Naive thymus-derived CD8-positive, alpha-beta T cell (primary cell): ENCODE measurements around the gene SLC22A7. TPM values are rescaled to one million over a fixed set of nuclear protein-coding genes. Genes with fewer than 3 reads are reported as not detected.

Experiments
- ATAC-seq, 2 donors: fragments of 150-1000 bp; cut with Tn5 transposase in 1 of 2; sonication (Bioruptor Pico), chemical (Tn5 transposase) in 1 of 2; 1 replicate in 1 of 2; 2 replicates in 1 of 2; pipeline ENCODE4 v1.10.0; 2021; ENCODE audit warnings: mild to moderate bottlenecking in 2 of 2, moderate library complexity in 2 of 2
- POLR2A ChIA-PET: fragments of 350-600 bp; sonication (Branson Sonifier 250); formaldehyde crosslinking; loops from one replicate; lab custom pipeline; 2021; ENCODE audit warnings: antibody characterized with exemption; lab: Charles Lee
- DNase-seq, 10 donors: peaks; one replicate each; pipeline versions ENCODE4 v3.0.0 to v3.0.0-alpha.2; 2020 to 2022
- H3K27ac Mint-ChIP-seq, 10 donors: one replicate each; pipeline ENCODE4 v1.8.0; 2020 to 2022; ENCODE audit warnings: mild to moderate bottlenecking in 10 of 10, mixed read lengths in 10 of 10, moderate library complexity in 4 of 10, inconsistent platforms in 1 of 10
- H3K27me3 Mint-ChIP-seq, 5 donors: one replicate each; pipeline ENCODE4 v1.8.0; 2021 to 2022; ENCODE audit warnings: mixed read lengths in 5 of 5
- H3K36me3 Mint-ChIP-seq, 3 donors: one replicate each; pipeline ENCODE4 v1.8.0; 2020 to 2022; ENCODE audit warnings: mixed read lengths in 3 of 3, mild to moderate bottlenecking in 2 of 3, inconsistent platforms in 1 of 3
- H3K4me1 Mint-ChIP-seq, 4 donors: one replicate each; pipeline ENCODE4 v1.8.0; 2021 to 2022; ENCODE audit warnings: mixed read lengths in 4 of 4
- H3K4me3 Mint-ChIP-seq, 10 donors: one replicate each; pipeline ENCODE4 v1.8.0; 2020 to 2022; ENCODE audit warnings: mild to moderate bottlenecking in 10 of 10, mixed read lengths in 10 of 10, moderate library complexity in 6 of 10, inconsistent platforms in 1 of 10
- H3K9me3 Mint-ChIP-seq, 9 donors: one replicate each; pipeline ENCODE4 v1.8.0; 2020 to 2022; ENCODE audit warnings: mixed read lengths in 9 of 9, mild to moderate bottlenecking in 3 of 9, inconsistent platforms in 1 of 9, moderate library complexity in 1 of 9
- polyA plus RNA-seq, 3 donors: library from polyadenylated mRNA; unstranded; fragments of 300-500 nt; fragmentation: Illumina TruSeq; gene quantifications; one replicate each; pipeline ENCODE4 v1.2.3, GENCODE V29; 2021
- total RNA-seq, 8 experiments: library from RNA in 2 of 8; stranded (reverse) in 2 of 8; gene quantifications; one replicate each; pipeline ENCODE4 v1.2.3 and lab custom pipeline; 2021 to 2026

The SLC22A7 gene, protein sequence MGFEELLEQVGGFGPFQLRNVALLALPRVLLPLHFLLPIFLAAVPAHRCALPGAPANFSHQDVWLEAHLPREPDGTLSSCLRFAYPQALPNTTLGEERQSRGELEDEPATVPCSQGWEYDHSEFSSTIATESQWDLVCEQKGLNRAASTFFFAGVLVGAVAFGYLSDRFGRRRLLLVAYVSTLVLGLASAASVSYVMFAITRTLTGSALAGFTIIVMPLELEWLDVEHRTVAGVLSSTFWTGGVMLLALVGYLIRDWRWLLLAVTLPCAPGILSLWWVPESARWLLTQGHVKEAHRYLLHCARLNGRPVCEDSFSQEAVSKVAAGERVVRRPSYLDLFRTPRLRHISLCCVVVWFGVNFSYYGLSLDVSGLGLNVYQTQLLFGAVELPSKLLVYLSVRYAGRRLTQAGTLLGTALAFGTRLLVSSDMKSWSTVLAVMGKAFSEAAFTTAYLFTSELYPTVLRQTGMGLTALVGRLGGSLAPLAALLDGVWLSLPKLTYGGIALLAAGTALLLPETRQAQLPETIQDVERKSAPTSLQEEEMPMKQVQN
- total RNA-seq (not detected), polyA plus RNA-seq (not detected), total RNA-seq (lab: John Stamatoyannopoulos, UW) (0 reads per million in 6 experiments)

DNA sequence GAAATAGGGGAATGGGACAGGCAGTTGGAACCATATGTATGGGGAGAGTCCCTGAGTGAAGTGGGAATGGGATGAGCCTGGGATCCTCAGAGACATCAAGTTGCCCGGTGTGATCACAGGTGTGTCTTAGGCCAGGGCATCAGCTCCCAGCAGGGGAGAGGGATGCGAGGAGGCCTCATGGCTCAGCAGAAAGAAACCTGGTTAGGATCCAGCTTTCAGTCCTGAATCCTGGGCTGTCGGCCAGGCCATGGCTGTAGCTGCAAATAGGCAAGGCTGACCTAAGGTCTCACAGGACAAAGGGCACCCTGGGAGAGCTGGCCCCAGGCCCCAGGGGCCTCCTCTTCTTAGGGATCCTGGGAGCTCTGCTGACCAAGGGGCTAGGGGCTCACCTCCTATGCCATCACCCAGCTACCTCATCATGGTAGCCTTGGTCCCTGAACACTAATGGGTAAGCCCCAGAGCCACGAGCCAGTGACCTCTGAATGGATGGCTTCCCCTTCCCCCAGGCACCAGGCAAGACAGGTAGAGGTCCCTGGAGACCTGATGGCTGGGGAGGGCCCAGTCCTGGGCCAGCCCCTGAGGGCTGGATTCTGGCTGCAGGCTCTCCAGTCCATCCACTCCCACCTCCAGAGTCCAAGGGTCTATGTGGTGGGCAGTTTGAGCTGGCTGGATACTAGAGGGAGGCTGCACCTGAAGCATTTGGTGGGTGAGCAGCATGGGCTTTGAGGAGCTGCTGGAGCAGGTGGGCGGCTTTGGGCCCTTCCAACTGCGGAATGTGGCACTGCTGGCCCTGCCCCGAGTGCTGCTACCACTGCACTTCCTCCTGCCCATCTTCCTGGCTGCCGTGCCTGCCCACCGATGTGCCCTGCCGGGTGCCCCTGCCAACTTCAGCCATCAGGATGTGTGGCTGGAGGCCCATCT, at the start of gene SLC22A7:
TSS of gene SLC22A7 (plus strand) at position 617 of the 921 bp plus-strand sequence. CDS start at position 716, 99 bp downstream.
- Mint-ChIP-seq H3K9me3 (no peaks in the 10 kb centered on the region), H3K36me3 (no peaks in the 10 kb centered on the region), H3K27me3 (peaks cover 4 to 24% (median 9%) of the 10 kb centered on the region in 5 donors), H3K4me1 (peaks cover 0 to 2% (median 0%) of the 10 kb centered on the region in 4 donors), H3K27ac (peak within 1 kb of the TSS in 1 of 10 donors; percentile 2), H3K4me3 (no peak within 1 kb of the TSS)
- POLR2A ChIA-PET = interaction anchor here (0.5 kb wide), 1 partner anchor 159 kb away, joined by 4 read pairs; no protein-coding TSS in a partner anchor
- DNase-seq = peak in 1 of 10 donors; percentile 16
- ATAC-seq = no peak

DNA sequence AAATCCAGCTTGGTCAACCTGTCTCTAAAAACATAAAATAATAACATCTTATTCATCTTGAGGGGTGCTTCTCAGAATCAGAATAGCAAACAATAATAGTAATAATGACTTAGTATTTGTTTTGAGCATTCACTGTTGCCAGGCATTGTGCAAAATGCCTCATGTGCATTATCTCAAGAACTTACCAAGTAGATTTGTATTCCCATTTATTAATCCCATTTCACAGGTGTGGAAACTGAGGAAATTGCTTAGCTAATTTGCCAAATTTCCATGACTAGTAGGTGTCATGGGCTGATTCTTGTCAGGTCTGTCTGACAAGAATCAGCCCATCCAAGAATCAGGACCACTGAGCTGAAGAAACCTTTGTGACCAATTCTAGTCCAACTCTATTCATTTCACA, 49.3 kb upstream of the SLC22A7 start:
- Mint-ChIP-seq H3K27ac (peak overlapping the region in 1 of 10 donors; percentile 13), H3K4me1 (peaks cover 15 to 28% (median 20%) of the 10 kb centered on the region in 4 donors), H3K9me3 (no peaks in the 10 kb centered on the region), H3K4me3 (peak overlapping the region in 2 of 10 donors; percentile 4 to 42), H3K27me3 (peaks cover 7 to 33% (median 28%) of the 10 kb centered on the region in 5 donors), H3K36me3 (no peaks in the 10 kb centered on the region)
- DNase-seq = no peak
- POLR2A ChIA-PET = interaction anchor here (0.5 to 1.2 kb wide), 2 partner anchors 19 to 334 kb away, joined by 4 read pairs; partner anchors contain the start of gene DNPH1
- ATAC-seq = no peak

DNA sequence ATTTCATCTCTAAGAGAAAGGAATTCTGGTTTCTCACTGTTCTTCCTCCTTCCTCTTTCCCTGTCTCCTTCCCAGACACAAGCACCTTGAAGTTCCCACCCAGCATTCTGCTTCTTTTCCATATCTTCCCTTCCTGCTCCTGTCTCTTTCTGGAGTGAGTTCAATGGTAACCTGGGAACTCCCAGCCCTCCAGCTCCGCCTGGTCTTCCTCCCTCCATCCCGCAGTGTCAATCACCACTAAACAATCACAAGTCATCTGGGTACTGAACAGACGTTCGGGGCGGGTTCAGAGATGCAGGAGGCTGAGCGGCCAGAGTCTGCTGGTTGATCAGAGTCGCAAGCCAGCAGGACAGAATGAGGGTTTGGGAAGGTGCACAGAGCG, 47.1 kb upstream of the SLC22A7 start:
- peaks cover 15 to 28% (median 20%) of the 10 kb centered on the region in 4 donors for H3K4me1 Mint-ChIP-seq
- H3K27ac Mint-ChIP-seq = no peak overlapping the region
- H3K27me3 Mint-ChIP-seq = peaks cover 11 to 50% (median 39%) of the 10 kb centered on the region in 5 donors
- peak overlapping the region in 1 of 10 donors; percentile 12 for H3K4me3 Mint-ChIP-seq
- POLR2A ChIA-PET = no interaction called here
- ATAC-seq = no peak
- no peaks in the 10 kb centered on the region for H3K9me3 Mint-ChIP-seq
- DNase-seq = no peak
- H3K36me3 Mint-ChIP-seq = no peaks in the 10 kb centered on the region

DNA sequence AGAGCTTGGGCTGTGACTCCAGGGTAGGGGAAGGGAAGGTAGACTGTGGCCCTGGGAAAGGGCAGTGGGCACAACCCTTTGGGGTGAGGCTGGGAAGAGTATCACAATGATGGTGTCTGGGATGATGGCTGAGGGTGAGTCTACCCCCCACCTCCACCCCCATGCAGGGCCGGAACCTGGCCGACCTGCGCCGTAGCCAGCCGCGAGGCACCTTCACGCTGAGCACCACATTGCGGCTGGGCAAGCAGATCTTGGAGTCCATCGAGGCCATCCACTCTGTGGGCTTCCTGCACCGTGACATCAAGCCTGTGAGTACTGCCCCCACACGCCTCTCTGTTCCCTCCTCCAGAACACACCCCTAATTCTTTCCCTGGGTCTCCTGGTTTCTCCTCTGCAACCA, 44.7 kb upstream of the SLC22A7 start:
- no peaks in the 10 kb centered on the region for H3K36me3 Mint-ChIP-seq
- H3K27me3 Mint-ChIP-seq = peaks cover 13 to 70% (median 51%) of the 10 kb centered on the region in 5 donors
- H3K4me1 Mint-ChIP-seq = peaks cover 3 to 11% (median 6%) of the 10 kb centered on the region in 4 donors
- no peaks in the 10 kb centered on the region for H3K9me3 Mint-ChIP-seq
- no peak for DNase-seq
- POLR2A ChIA-PET = no interaction called here
- H3K4me3 Mint-ChIP-seq = no peak overlapping the region
- no peak for ATAC-seq
- no peak overlapping the region for H3K27ac Mint-ChIP-seq

DNA sequence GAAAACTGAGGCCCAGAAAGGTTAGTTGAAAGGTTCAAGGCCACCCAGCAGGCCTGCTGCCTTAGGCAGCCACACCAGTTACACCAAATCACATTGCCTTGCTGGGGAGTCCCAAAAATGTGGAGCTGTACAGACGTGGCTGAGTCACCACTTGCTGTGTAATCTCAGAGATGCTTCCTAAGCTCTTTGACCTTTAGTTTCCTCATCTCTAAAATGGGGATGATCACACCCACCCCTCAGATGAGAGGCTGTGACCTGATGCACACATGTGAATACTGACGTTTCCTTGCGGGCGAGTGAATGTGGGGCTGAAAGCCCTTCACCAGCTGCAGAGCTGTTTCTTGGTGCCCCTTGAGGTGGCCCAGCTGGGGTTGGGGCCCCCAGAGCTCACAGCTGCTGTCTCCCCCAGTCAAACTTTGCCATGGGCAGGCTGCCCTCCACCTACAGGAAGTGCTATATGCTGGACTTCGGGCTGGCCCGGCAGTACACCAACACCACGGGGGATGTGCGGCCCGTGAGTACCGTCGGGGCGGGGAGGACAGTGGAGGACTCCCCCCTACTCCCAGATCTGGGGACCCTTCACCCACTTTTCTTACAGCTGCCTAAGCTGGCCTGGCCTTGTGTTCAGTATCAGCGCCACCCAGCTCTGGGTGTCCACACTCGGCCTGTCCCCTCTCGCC, 43.8 kb upstream of the SLC22A7 start:
- peak in 1 of 10 donors; percentile 35 for DNase-seq
- Mint-ChIP-seq H3K27ac (no peak overlapping the region), H3K4me1 (peaks cover 3 to 11% (median 6%) of the 10 kb centered on the region in 4 donors), H3K36me3 (no peaks in the 10 kb centered on the region), H3K9me3 (no peaks in the 10 kb centered on the region), H3K4me3 (no peak overlapping the region), H3K27me3 (peaks cover 13 to 76% (median 51%) of the 10 kb centered on the region in 5 donors)
- no peak for ATAC-seq
- POLR2A ChIA-PET = interaction anchor here (0.6 to 0.7 kb wide), 2 partner anchors 14 to 678 kb away, joined by 3 read pairs; no protein-coding TSS in a partner anchor

DNA sequence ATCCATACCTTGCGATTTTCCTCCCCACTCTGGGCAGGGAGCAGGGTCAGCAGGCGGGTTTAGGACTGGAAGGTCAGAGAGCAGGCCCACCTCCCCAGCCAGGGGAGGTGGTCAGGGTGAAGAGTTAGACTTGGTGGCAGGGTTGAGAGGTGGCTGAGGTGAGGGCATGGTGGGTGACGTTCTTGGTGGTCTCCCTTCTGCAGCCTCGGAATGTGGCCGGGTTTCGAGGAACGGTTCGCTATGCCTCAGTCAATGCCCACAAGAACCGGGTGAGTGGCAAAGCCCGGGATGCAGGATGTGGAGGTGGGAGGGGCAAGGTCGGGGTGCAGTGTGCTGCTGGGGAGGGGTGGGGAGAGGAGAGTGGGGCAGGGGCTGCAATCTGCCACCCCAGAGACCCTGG, 43.2 kb upstream of the SLC22A7 start:
- H3K4me1 Mint-ChIP-seq = peaks cover 3 to 11% (median 6%) of the 10 kb centered on the region in 4 donors
- DNase-seq (peak in 1 of 10 donors; percentile 52), ATAC-seq (no peak)
- POLR2A ChIA-PET = interaction anchor here (0.7 kb wide), 1 partner anchor 679 kb away, joined by 3 read pairs; no protein-coding TSS in a partner anchor
- peaks cover 13 to 81% (median 51%) of the 10 kb centered on the region in 5 donors for H3K27me3 Mint-ChIP-seq
- no peak overlapping the region for H3K4me3 Mint-ChIP-seq
- no peaks in the 10 kb centered on the region for H3K9me3 Mint-ChIP-seq
- H3K27ac Mint-ChIP-seq = peak overlapping the region in 2 of 10 donors; percentile 31 to 60
- no peaks in the 10 kb centered on the region for H3K36me3 Mint-ChIP-seq

DNA sequence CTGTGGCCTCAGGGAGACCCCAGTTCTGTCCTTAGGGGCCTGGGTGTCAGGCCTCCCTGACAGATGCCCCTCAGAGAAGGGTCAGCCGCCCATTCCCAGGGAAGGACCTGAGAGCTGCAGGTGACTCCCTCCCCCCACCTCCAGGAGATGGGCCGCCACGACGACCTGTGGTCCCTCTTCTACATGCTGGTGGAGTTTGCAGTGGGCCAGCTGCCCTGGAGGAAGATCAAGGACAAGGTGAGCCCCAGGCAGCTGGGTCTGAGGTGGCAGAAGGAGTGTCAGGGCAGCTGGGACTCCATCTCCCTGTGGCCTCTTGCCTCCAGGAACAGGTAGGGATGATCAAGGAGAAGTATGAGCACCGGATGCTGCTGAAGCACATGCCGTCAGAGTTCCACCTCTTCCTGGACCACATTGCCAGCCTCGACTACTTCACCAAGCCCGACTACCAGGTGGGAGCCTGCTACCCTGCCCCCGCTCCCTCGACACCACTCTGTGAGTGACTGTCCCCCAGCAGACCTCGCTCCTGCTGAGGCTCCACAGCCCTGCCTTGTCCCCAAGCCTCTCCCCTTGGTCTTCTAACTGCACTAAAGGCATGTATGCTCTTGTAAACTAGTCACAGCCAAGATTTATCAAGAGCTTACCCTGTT, 42.5 kb upstream of the SLC22A7 start:
- Mint-ChIP-seq H3K9me3 (no peaks in the 10 kb centered on the region), H3K36me3 (no peaks in the 10 kb centered on the region), H3K4me1 (peaks cover 3 to 11% (median 6%) of the 10 kb centered on the region in 4 donors)

DNA sequence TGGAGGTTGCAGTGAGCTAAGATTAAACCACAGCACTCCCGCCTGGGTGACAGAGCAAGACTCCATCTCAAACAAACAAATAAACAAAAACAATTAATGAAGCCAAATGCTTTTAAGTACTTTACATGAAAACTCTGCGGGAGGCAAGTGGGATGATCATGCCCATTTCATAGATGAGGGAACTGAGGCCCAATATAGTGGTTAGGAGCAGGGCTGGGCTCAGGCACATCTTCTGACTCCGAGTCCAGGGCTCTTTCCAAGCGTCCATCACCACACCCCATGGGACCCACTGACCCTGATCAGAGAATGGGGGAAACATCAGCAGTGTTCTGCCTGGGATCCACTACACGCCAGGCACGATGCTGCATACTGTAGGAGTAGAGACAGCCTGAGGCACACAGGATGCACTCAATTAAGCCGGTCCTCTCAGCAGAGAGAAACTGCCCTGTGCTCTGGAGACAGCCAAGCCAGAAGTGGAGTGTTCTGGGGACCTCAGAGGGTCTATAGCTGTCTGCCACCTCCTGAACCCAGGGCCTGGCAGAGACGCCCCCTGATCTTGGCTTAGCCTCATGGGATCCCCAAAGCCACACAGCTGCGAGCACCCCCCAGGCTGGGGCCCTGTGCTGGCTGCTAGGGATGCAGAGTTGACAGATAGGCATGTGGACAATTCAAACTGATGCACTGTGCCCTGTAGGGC, 41.2 kb upstream of the SLC22A7 start:
- no peaks in the 10 kb centered on the region for H3K36me3 Mint-ChIP-seq
- H3K9me3 Mint-ChIP-seq = no peaks in the 10 kb centered on the region
- peaks cover 0 to 3% (median under 1%) of the 10 kb centered on the region in 4 donors for H3K4me1 Mint-ChIP-seq
- H3K27ac Mint-ChIP-seq = peak overlapping the region in 1 of 10 donors; percentile 33
- no peak for ATAC-seq
- DNase-seq = peak in 1 of 10 donors; percentile 50
- POLR2A ChIA-PET = no interaction called here
- H3K4me3 Mint-ChIP-seq = no peak overlapping the region
- peaks cover 11 to 68% (median 42%) of the 10 kb centered on the region in 5 donors for H3K27me3 Mint-ChIP-seq

More for the DNA sequence above, 42.5 kb upstream of the SLC22A7 start:
- POLR2A ChIA-PET = no interaction called here
- peak overlapping the region in 1 of 10 donors; percentile 24 for H3K27ac Mint-ChIP-seq
- ATAC-seq (no peak), DNase-seq (peak in 1 of 10 donors; percentile 56)
- H3K27me3 Mint-ChIP-seq = peaks cover 13 to 81% (median 51%) of the 10 kb centered on the region in 5 donors
- H3K4me3 Mint-ChIP-seq = no peak overlapping the region

DNA sequence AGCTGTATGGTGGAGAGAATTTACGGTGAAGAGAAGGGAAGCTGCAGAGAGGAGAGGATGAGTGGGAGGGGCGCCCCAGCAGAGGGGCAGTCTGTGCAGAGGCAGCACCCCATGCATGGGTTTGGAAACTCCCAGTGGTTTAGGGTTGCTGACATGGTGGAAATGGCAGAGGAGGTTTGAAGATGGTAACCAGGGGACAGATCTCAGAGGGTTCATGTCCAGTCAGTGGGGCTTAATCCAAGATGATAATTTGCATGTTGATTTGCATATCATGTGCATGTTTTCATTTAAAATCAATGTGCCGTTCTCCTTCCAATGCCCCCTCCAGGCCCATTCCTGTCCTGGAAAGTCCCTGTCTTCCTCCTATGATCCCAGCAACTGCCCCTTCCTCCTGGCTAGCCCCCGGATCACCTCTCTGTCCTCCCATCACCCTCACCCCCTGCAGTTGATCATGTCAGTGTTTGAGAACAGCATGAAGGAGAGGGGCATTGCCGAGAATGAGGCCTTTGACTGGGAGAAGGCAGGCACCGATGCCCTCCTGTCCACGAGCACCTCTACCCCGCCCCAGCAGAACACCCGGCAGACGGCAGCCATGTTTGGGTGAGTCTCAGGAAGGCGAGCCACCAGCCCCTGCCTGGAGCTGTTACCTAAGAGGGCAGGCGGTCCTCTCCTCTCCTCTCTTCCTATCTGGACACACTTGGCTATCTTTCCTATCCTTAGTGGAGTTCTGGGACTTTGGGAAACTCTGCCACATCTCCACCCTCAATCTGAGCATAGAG, 40.5 kb upstream of the SLC22A7 start:
- Mint-ChIP-seq H3K27ac (peak overlapping the region in 1 of 10 donors; percentile 33), H3K27me3 (peaks cover 11 to 60% (median 37%) of the 10 kb centered on the region in 5 donors), H3K36me3 (no peaks in the 10 kb centered on the region)

DNA sequence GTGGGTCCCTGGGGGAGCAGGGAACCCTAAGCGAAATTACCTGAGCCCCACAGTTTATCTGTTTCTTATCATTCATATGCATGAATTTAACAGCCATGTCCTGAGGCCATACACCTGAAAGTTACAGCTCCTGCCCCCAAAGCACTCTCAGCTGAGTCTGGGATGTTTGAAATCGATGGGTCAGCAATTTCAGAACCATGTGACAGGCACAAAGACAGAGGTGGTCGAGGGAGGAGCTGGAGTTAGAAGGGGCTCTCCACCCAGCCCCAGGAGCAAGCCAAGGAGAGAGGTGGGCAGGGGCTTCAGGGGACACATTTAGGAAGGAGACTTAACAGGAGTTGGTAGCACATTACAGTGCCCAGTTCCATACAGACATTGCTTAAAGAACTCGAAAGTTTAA, 39.9 kb upstream of the SLC22A7 start:
- no peak overlapping the region for H3K27ac Mint-ChIP-seq
- no peaks in the 10 kb centered on the region for H3K4me1 Mint-ChIP-seq
- ATAC-seq (no peak), DNase-seq (peak in 1 of 10 donors; percentile 15)
- peaks cover 9 to 54% (median 31%) of the 10 kb centered on the region in 5 donors for H3K27me3 Mint-ChIP-seq
- no peaks in the 10 kb centered on the region for H3K9me3 Mint-ChIP-seq
- POLR2A ChIA-PET = no interaction called here
- no peaks in the 10 kb centered on the region for H3K36me3 Mint-ChIP-seq
- H3K4me3 Mint-ChIP-seq = no peak overlapping the region

More for the DNA sequence above, 40.5 kb upstream of the SLC22A7 start:
- DNase-seq (peak in 1 of 10 donors; percentile 27), ATAC-seq (no peak)
- Mint-ChIP-seq H3K9me3 (no peaks in the 10 kb centered on the region), H3K4me1 (peaks cover 0 to 3% (median 0%) of the 10 kb centered on the region in 4 donors), H3K4me3 (no peak overlapping the region)
- POLR2A ChIA-PET = no interaction called here
